IPS-11a (cell line): Measurements from ENCODE around the gene ZNF775.
"Not testable (repeated sequence)": the region's sequence is repeated elsewhere in the genome, so short reads cannot be mapped to it uniquely, and the experiment has no call there.

Experiments
- H3K4me3 ChIP-seq: one replicate; pipeline ENCODE4 v1.5.1; 2013; ENCODE audit warnings: low read depth, low read length, control low read depth

ZNF775 gene

GRCh38 chr7:150380463-150380862, 1.3 kb downstream of the ZNF775 start:
- H3K4me3 ChIP-seq = no peak overlapping the region

- no peak overlapping the region for H3K4me3 ChIP-seq
Measured at GRCh38 chr7:150381096-150381495, 2.0 kb downstream of the ZNF775 start.

GRCh38 chr7:150381785-150382122, 2.6 kb downstream of the ZNF775 start:
- H3K4me3 ChIP-seq = no peak overlapping the region

GRCh38 chr7:150382123-150382843, 3.2 kb downstream of the ZNF775 start:
- no peak overlapping the region for H3K4me3 ChIP-seq

- H3K4me3 ChIP-seq = no peak overlapping the region
Measured at GRCh38 chr7:150382844-150383225, 3.7 kb downstream of the ZNF775 start.

- H3K4me3 ChIP-seq = no peak overlapping the region
Measured at GRCh38 chr7:150383710-150384397, 4.7 kb downstream of the ZNF775 start.

GRCh38 chr7:150384406-150385301, 5.5 kb downstream of the ZNF775 start:
- no peak overlapping the region for H3K4me3 ChIP-seq

GRCh38 chr7:150385302-150385723, 6.2 kb downstream of the ZNF775 start:
- H3K4me3 ChIP-seq = no peak overlapping the region

- not testable (repeated sequence) for H3K4me3 ChIP-seq
Measured at GRCh38 chr7:150385884-150386283, 6.8 kb downstream of the ZNF775 start.

GRCh38 chr7:150388306-150388705, 9.2 kb downstream of the ZNF775 start:
- H3K4me3 ChIP-seq = no peak overlapping the region

GRCh38 chr7:150388709-150389531, 9.8 kb downstream of the ZNF775 start:
- H3K4me3 ChIP-seq = no peak overlapping the region

GRCh38 chr7:150389532-150389816, 10.3 kb downstream of the ZNF775 start:
- no peak overlapping the region for H3K4me3 ChIP-seq

GRCh38 chr7:150390205-150390604, 11.1 kb downstream of the ZNF775 start:
- H3K4me3 ChIP-seq = no peak overlapping the region

- no peak overlapping the region for H3K4me3 ChIP-seq
Measured at GRCh38 chr7:150393325-150393724, 14.2 kb downstream of the ZNF775 start.

GRCh38 chr7:150396426-150396825, 17.3 kb downstream of the ZNF775 start:
- H3K4me3 ChIP-seq = no peak overlapping the region

GRCh38 chr7:150396851-150397260, 17.7 kb downstream of the ZNF775 start:
- no peak overlapping the region for H3K4me3 ChIP-seq

- no peak overlapping the region for H3K4me3 ChIP-seq
Measured at GRCh38 chr7:150397346-150398107, 18.4 kb downstream of the ZNF775 start.

- no peak overlapping the region for H3K4me3 ChIP-seq
Measured at GRCh38 chr7:150398108-150398964, 19.2 kb downstream of the ZNF775 start.

- no peak overlapping the region for H3K4me3 ChIP-seq
Measured at GRCh38 chr7:150398965-150399320, 19.8 kb downstream of the ZNF775 start.
